ENCODE results near the gene MDM2.

DNA sequence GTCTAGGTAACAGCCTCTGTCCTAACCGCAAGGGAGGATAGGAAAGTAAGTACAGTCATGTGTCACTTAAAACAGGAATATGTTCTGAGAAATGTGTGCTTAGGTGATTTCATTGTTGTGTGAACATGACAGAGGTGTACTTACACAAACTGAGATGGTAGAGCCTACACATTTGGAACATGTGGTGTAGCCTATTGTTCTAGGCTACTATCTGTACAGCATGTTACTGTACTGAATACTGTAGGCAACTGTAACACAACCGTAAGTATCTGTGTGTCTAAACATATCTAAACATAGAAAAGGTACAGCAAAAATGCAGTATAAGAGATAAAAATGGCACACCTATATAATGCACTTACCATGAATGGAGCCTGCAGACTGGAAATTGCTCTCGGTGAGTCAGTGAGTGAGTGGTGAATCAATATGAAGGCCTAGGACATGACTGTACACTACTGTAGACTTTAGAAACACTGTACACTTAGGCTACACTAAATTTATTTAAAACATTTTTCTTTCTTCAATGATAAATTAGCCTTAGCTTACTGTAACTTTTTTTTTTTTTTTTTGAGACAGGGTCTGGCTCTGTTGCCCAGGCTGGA, 13.2 kb upstream of the MDM2 start:
- TF ChIP-seq, protein P1, sequence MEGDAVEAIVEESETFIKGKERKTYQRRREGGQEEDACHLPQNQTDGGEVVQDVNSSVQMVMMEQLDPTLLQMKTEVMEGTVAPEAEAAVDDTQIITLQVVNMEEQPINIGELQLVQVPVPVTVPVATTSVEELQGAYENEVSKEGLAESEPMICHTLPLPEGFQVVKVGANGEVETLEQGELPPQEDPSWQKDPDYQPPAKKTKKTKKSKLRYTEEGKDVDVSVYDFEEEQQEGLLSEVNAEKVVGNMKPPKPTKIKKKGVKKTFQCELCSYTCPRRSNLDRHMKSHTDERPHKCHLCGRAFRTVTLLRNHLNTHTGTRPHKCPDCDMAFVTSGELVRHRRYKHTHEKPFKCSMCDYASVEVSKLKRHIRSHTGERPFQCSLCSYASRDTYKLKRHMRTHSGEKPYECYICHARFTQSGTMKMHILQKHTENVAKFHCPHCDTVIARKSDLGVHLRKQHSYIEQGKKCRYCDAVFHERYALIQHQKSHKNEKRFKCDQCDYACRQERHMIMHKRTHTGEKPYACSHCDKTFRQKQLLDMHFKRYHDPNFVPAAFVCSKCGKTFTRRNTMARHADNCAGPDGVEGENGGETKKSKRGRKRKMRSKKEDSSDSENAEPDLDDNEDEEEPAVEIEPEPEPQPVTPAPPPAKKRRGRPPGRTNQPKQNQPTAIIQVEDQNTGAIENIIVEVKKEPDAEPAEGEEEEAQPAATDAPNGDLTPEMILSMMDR (IDR thresholded peaks at IDR 0.05; ENCODE audit: low read depth, low read length, poor library complexity, severe bottlenecking) = no peak
- no peak for TF ChIP-seq EZH2phosphoT487 (IDR thresholded peaks at IDR 0.05; ENCODE audit: borderline replicate concordance, low read length)
